HepG2 (cell line): Measurements from ENCODE around the gene CREM. TPM values are rescaled to one million over a fixed set of nuclear protein-coding genes. Genes with fewer than 3 reads are reported as not detected.

Source experiments
- IKZF5 ChIP-seq: IDR thresholded peaks from 2 replicates; pipeline ENCODE4 v1.6.1; 2018; ENCODE audit warnings: missing genetic modification reagents, mild to moderate bottlenecking, missing compliant biosample characterization
- KIAA2018 ChIP-seq: sonication (generic); formaldehyde crosslinking; IDR thresholded peaks from 2 replicates; pipeline ENCODE4 v1.5.0; 2020; ENCODE audit warnings: mild to moderate bottlenecking, missing genetic modification reagents, borderline replicate concordance
- SMYD3 ChIP-seq: sonication (generic); formaldehyde crosslinking; IDR thresholded peaks from 2 replicates; pipeline ENCODE4 v1.8.1; 2023; ENCODE audit warnings: mild to moderate bottlenecking, missing genetic modification reagents
- ZBTB20 ChIP-seq: sonication (generic); formaldehyde crosslinking; IDR thresholded peaks from 2 replicates; pipeline ENCODE4 v1.8.1; 2023; ENCODE audit warnings: missing genetic modification reagents, low read depth, mild to moderate bottlenecking, borderline replicate concordance
- polyA plus RNA-seq, 8 experiments: library from polyadenylated mRNA; depleted of rRNA in 3 of 8; stranded (reverse) in 7 of 8; unstranded in 1 of 8; fragments of >200 nt; fragmentation: Illumina TruSeq in 4 of 8; extraction: Trizol in 4 of 8; gene quantifications; 2 replicates each; pipeline versions ENCODE4 v1.2.1 to v1.2.3, GENCODE V29; 2011 to 2016; ENCODE audit warnings: low read depth in 4 of 8, missing spikeins in 1 of 8, mixed read lengths in 1 of 8; ENCODE audit not compliant: insufficient read depth in 1 of 8
- total RNA-seq, 5 experiments: library from RNA; depleted of rRNA; stranded (reverse); fragments of >200 nt; fragmentation: Illumina TruSeq; extraction: Trizol; gene quantifications; 2 replicates each; pipeline ENCODE4 v1.2.3, GENCODE V29; 2016; ENCODE audit warnings: low read depth in 1 of 5

CREM gene
- total and polyA plus RNA-seq, 2 of the 13 experiments (the other 11 are each of a cell fraction or from before 2014, with no cell fraction given): 21.3 to 25.4 TPM

- TF ChIP-seq IKZF5 (CRISPR knock-in tag) (no peak), ZBTB20 (no peak), KIAA2018 (CRISPR knock-in tag) (no peak), SMYD3 (CRISPR knock-in tag) (no peak)
- TF ChIP-seq, all 625 proteins: peak for 0
These were observed 2.1 kb upstream of the CREM start (continued) for GRCh38 chr10:35124540-35124939.
